GM21423 (cell line): ENCODE data around the gene DLST.

ENCODE experiments used
- ATAC-seq: cut with Tn5 transposase; IDR thresholded peaks from one replicate; pipeline ENCODE4 v1.9.1; 2021; ENCODE audit warnings: mild to moderate bottlenecking, moderate library complexity; ENCODE audit not compliant: unreplicated experiment

DLST gene

GRCh38 chr14:74893614-74894091, 11.9 kb downstream of the DLST start:
- ATAC-seq: no peak

GRCh38 chr14:74896400-74896799, 14.7 kb downstream of the DLST start:
- no peak for ATAC-seq

- no peak for ATAC-seq
Observed at GRCh38 chr14:74897642-74898041, 15.9 kb downstream of the DLST start.

- no peak for ATAC-seq
Observed at GRCh38 chr14:74898083-74898482, 16.4 kb downstream of the DLST start.

- no peak for ATAC-seq
Observed at GRCh38 chr14:74898694-74899093, 17.0 kb downstream of the DLST start.

- ATAC-seq: no peak
Observed at GRCh38 chr14:74902941-74903705, 21.4 kb downstream of the DLST start.

- no peak for ATAC-seq
Observed at GRCh38 chr14:74904635-74905503, 23.2 kb downstream of the DLST start.

GRCh38 chr14:74905595-74906142, 24.0 kb downstream of the DLST start:
- no peak for ATAC-seq

GRCh38 chr14:74906925-74907521, 25.3 kb downstream of the DLST start:
- no peak for ATAC-seq

GRCh38 chr14:74907744-74908143, 26.0 kb downstream of the DLST start:
- no peak for ATAC-seq

GRCh38 chr14:74908861-74909341, 27.2 kb downstream of the DLST start:
- no peak for ATAC-seq

GRCh38 chr14:74909501-74909900, 27.8 kb downstream of the DLST start:
- no peak for ATAC-seq

GRCh38 chr14:74909911-74910310, 28.2 kb downstream of the DLST start:
- no peak for ATAC-seq

GRCh38 chr14:74910556-74910955, 28.8 kb downstream of the DLST start:
- ATAC-seq: no peak

GRCh38 chr14:74911221-74911620, 29.5 kb downstream of the DLST start:
- ATAC-seq: no peak

- ATAC-seq: no peak
Observed at GRCh38 chr14:74911704-74912103, 30.0 kb downstream of the DLST start.

GRCh38 chr14:74912111-74912510, 30.4 kb downstream of the DLST start:
- ATAC-seq: no peak

GRCh38 chr14:74912801-74913200, 31.1 kb downstream of the DLST start:
- ATAC-seq: no peak

- no peak for ATAC-seq
Observed at GRCh38 chr14:74913393-74913910, 31.7 kb downstream of the DLST start.

- ATAC-seq: no peak
Observed at GRCh38 chr14:74913986-74914573, 32.4 kb downstream of the DLST start.
